Stimulated activated CD4-positive, alpha-beta T cell treated with anti-CD3 and anti-CD28 coated beads, Interleukin-4, amount 100 ng/mL, for 48 hours (primary cell): Measurements from ENCODE around the gene SEC61A2.
A peak's percentile ranks its signal among the peaks of the same experiment; 100 is the strongest.
"Not testable (repeated sequence)": the region's sequence is repeated elsewhere in the genome, so short reads cannot be mapped to it uniquely, and the experiment has no call there.

Experiments
- DNase-seq, 2 donors: peaks; one replicate each; pipeline ENCODE4 v3.0.0-alpha.2; 2020; ENCODE audit warnings: low read depth in 2 of 2

SEC61A2 gene

GRCh38 chr10:12160664-12161063, 31.2 kb downstream of the SEC61A2 start:
- no peak for DNase-seq

DNA sequence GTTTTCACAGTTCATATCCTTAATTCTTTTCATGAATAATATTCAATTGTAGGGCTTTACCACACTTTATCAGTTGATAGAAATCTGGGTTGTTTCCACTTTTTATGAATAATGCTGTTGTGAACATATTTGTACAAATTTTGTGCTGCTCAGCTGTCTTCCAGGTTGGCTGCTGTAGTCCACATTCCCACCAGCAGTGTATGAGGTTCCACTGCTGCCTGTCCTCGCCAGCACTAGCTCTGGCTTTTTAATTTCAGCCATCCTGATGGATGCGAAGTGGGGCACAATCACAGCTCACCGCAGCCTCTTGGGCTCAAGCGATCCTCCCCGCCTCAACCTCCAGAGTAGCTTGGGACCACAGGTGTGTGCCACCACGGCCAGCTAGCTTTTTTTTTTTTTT, 33.5 kb downstream of the SEC61A2 start:
- no peak for DNase-seq

DNA sequence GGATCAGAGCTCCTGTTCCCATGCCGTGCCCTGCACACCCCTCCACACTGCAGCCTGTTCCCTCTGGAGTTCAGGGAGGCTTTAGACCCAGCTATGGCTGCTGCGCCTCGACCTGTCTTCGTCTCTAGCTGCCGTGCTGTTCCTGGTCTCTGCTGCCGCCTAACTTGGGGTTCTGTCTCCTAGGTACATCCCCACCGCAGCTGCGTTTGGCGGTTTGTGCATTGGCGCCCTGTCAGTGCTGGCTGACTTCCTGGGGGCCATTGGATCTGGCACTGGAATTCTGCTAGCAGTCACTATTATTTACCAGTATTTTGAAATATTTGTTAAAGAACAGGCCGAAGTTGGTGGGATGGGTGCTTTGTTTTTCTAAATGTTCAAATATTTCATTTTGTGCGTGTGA, 34.6 kb downstream of the SEC61A2 start:
- no peak for DNase-seq

DNA sequence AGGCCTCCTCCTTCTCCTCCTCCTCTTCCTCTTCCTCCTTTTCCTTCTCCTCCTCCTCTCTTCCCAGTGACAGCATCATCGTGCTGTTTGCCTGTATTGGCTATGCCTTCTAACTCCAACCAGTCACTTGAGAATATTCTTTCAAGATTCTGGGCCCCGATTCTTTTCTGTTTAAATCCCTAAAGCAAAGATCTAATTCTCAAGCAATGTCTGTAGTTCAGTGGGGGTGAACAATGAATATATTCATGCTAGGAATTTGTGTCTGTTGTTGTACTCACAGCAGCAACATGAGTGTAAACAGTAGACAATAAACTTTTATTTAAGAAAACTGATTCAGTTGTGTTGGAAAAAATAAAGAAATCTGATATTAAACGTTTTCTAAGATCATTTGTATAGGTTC, 35.6 kb downstream of the SEC61A2 start:
- DNase-seq = no peak

GRCh38 chr10:12165999-12166775, 36.7 kb downstream of the SEC61A2 start:
- no peak for DNase-seq

GRCh38 chr10:12171512-12171911, 42.0 kb downstream of the SEC61A2 start:
- not testable (repeated sequence) for DNase-seq

DNA sequence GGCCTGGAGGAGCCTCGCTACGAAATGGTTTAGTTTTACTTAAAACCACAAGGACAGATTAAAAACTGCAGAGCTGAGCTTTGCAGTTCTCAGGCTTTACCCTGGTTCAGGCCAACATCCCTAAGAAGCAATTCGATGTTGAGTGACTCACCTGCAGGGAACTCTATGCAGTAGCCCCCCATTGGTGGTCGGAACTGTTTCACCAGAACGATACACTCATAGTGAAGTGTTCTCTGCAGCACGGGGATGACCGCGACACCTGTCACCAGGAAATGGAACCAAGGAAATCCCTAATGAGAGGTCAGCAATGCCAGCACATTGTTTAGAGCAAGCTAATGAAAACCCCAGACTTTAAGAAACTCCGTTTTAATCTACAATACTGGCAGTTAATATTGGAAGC, 48.2 kb downstream of the SEC61A2 start:
- DNase-seq = no peak

GRCh38 chr10:12179606-12180170, 50.2 kb downstream of the SEC61A2 start:
- DNase-seq = no peak

DNA sequence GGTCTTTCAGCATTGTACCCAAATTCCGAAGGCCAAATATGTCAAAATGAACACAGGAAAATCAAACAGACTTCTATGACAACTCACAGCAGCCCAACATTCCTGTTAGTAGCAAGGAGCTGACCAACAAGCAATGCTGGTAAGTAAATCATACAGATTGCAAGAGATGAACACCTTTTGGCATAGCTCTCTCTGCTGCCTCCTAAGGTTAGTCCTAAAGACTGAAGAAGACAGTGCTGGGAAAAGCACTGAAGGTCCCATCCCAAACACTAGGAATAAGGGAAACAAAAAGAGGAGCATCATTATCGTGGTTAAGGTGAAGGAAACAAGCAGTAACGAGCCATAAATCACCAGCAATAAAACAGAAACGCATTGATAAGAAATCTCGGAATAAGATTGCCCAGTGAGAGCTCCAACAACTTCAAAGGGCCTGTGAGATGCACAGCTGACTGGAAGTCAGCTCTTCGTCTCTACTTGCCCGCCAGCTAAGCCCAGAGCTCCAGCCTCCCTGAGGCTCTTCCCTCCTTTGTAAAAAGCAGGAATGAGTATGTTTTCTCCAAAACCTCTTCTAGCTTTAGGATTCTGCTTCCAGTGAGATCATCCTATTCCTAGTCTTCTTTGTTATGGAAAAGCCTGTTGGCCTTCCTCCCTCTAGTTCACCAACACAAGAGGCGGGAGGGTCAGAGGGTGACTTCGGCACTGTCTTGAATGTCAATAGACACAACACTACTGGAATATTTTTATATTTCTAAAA, 50.9 kb downstream of the SEC61A2 start:
- DNase-seq = no peak

- peak; percentile 27 to 60 for DNase-seq
Measured at GRCh38 chr10:12181065-12181775, 51.7 kb downstream of the SEC61A2 start.

DNA sequence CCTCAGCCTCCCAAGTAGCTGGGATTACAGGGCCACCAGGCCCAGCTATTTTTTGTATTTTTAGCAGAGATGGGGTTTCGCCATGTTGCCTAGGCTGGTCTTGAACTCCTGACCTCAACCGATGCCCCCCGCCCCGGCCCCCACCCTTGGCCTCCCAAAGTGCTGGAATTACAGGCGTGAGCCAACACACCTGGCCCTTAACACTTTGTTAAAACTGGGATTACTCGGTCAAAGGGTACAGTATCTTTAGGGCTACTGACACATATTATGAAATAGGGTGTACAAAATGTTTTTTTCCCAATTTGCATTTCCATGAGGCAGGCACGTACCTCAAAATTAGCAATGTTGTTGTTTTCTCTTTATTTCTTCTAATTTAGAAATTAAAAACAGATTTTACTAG, 54.7 kb downstream of the SEC61A2 start:
- no peak for DNase-seq

DNA sequence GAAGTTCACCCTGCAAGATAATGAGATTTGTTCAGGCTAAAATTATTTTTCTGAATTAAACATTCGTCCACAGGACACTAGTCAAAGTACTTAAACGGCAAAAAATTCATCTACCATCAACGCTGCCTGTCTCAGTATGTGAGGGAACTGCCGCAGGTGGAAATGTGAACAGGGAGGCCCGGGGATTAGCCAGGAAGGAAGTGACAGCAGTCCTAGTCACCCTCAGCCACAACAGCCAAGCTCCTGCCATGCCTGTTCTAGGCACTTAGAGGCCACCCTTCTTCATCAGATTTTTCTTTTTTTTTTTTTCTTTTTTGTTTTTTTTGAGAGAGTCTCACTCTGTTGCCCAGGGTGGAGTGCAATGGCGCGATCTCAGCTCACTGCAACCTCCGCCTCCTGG, 56.8 kb downstream of the SEC61A2 start:
- no peak for DNase-seq

DNA sequence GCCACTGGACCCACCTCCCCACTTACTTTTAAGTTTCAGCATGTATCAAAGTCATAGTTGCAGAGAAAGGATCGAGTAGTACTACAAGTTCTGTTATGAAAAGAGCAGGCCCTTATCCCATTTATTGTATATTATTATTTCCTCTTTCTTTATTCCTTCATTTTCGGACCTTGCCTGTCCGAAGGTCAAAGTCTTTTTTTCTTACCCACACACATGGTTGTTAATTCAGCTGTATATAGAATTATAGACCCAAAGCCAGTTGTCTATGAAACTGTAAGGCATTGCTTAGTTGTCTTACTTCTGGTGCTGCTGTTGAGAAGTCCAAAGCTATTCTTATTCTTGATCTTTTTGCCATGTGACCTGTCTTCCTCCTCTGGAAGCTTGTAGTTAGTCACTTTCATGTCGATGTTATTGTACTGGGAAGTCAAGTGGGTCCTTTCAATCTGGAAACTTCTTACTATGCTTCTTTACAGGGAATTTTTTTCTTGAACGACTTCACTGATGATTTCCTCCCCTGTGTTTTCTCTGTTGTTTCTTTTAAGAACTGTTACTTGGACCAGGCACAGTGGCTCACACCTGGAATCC, 57.9 kb downstream of the SEC61A2 start:
- no peak for DNase-seq

DNA sequence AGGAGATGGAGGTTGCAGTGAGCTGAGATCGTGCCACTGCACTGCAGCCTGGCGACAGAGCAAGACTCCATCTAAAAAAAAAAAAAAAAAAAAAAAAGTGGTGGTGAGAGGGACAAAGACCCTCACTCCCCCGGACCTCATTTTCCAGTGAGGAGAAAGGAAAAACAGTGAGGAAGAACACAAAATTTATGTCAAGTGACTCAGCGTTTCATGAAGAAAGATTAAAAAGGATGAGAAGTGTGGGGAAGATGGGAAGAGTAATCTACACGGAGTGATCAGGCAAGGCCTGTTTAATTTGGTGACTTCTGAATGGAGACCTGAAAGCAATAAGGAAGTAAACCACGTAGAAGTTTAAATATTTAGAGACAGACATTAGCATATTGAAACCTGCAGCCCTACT, 59.2 kb downstream of the SEC61A2 start:
- DNase-seq = no peak

DNA sequence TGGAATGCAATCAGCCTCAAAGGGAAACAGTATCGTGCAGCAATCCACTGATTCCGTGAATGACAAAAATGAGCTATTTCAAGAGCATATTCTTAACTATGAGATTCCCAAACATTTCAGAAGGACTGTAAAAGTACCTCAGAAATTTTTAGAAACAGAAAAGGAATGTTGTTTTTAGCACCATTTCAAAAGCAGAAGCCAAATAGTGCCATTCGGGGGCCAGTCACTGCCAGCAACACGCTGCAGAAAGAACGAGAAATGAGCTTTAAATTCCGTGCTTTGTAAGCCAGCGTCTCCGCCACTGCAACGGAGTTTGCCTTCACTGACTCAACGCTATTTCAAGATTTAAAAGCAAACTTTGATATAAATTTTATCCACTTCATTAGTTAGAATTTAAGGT, 59.9 kb downstream of the SEC61A2 start:
- no peak for DNase-seq

DNA sequence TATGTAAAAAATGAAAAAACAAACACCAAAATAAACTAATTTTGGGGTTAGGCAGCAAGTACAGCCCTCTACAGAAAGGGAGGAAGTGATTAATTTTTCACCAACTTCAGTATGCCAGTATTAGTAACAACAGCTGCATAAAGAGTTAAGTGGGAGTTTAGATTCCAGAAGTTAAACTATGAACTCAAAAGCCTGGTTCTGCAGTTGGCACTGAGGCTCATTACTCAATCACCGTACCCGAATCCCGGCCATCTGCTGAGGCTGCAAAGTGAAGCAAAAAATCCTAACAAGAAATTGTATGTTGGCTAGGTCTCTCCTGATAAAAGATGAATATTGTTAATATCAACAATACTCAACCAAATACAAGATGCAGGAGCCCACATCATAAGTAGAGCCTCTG, 62.2 kb downstream of the SEC61A2 start:
- DNase-seq = no peak

- no peak for DNase-seq
Measured at GRCh38 chr10:12193193-12193592, 63.7 kb downstream of the SEC61A2 start.

DNA sequence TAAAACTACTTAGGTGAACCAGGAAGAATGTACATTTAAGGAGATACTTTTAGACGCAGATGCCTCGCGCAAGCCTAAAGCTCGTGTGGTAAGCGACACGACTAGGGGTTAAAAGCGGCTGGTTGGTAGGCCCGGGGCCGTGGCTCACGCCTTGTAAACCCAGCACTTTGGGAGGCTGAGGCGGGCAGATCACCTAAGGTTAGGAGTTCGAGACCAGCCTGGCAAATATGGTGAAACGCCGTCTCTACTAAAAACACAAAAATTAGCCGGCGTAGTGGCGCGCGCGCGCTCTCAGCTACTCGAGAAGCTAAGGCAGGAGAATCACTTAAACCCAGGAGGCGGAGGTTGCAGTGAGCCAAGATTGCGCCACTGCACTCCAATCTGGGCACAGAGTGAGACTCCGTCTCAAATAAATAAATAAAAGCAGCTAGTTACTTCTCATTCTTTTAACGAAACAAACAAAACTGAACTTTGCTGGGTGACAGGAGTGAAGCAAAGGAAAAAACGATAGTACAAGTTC, 65.3 kb downstream of the SEC61A2 start:
- DNase-seq = peak; percentile 29

DNA sequence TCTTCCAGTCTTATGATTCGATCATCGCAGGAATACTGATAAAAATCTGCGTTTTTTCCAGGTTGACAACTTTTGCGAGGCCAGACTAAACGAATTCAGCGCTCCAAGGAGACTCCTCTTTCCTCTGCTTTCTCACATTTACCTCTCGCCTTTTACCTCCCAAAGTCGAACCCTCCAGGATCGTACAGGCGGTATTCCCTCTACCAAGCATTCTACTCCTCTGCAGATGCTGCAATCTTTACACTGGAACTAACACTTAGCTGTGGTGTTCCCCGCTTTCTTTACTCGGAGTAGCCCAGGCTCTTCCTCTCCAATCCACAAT, 65.8 kb downstream of the SEC61A2 start:
- DNase-seq = no peak

- peak; percentile 76 to 82 for DNase-seq
Measured at GRCh38 chr10:12195603-12196506, 66.4 kb downstream of the SEC61A2 start, which contains the start of the genes CDC123 and NUDT5. Gene CDC123, plus strand, starts transcription at chr10:12196188. Its CDS starts 58 bp downstream, at chr10:12196246. Gene NUDT5, minus strand, starts transcription at chr10:12195891. Its CDS starts 9,600 bp downstream, at chr10:12186291.
